H1 (cell line): ENCODE results near the gene MLYCD. TPM values are rescaled to one million over a fixed set of nuclear protein-coding genes. Genes with fewer than 3 reads are reported as not detected.

Experiments
- CTCF ChIA-PET: fragments of 300-600 bp; sonication (Branson Sonifier 250); formaldehyde crosslinking; loops from one replicate; lab custom pipeline; 2021; ENCODE audit not compliant: partially characterized antibody; lab: Charles Lee
- POLR2A ChIA-PET: fragments of 300-600 bp; sonication (Branson Sonifier 250); formaldehyde crosslinking; loops from one replicate; lab custom pipeline; 2021; ENCODE audit warnings: inconsistent platforms; ENCODE audit not compliant: partially characterized antibody; lab: Charles Lee
- DNase-seq, 2 experiments: peaks; one replicate each; pipeline versions ENCODE4 v3.0.0 to v3.0.0-alpha.2; 2010 to 2022; ENCODE audit warnings: low spot score in 2 of 2, low read depth in 1 of 2, mixed read lengths in 1 of 2
- FAIRE-seq: peaks from 2 replicates; lab custom pipeline; 2011; peaks lifted over from hg19 to GRCh38; lab: Jason Lieb, UNC
- H2AFZ ChIP-seq: 2 replicates; pipeline ENCODE4 v1.8.1; 2012; ENCODE audit warnings: low read length, inconsistent platforms
- H2AK5ac ChIP-seq: 2 replicates; pipeline ENCODE4 v1.6.1; 2013; ENCODE audit warnings: low read depth, low read length
- H2BK120ac ChIP-seq: replicated peaks from 2 replicates; pipeline ENCODE3; 2013; ENCODE audit warnings: low read depth, low read length, inconsistent platforms
- H2BK12ac ChIP-seq: 2 replicates; pipeline ENCODE4 v1.6.1; 2013; ENCODE audit warnings: low read depth, low read length
- H2BK15ac ChIP-seq: 2 replicates; pipeline ENCODE4 v1.6.1; 2013; ENCODE audit warnings: low read length
- H2BK20ac ChIP-seq: 2 replicates; pipeline ENCODE4 v1.6.1; 2013; ENCODE audit warnings: low read length
- H2BK5ac ChIP-seq: 2 replicates; pipeline ENCODE4 v1.6.1; 2013; ENCODE audit warnings: low read depth, low read length
- H3K14ac ChIP-seq: 2 replicates; pipeline ENCODE4 v1.6.1; 2013; ENCODE audit warnings: inconsistent platforms; ENCODE audit not compliant: insufficient read length
- H3K18ac ChIP-seq: 2 replicates; pipeline ENCODE4 v1.6.1; 2013; ENCODE audit warnings: low read length; ENCODE audit errors: extremely low read depth
- H3K23ac ChIP-seq: 2 replicates; pipeline ENCODE4 v1.6.1; 2013; ENCODE audit warnings: inconsistent platforms; ENCODE audit not compliant: insufficient read length
- H3K23me2 ChIP-seq: 2 replicates; pipeline ENCODE4 v1.6.1; 2013; ENCODE audit warnings: low read depth, low read length
- H3K27ac ChIP-seq: 2 replicates; pipeline ENCODE4 v1.6.1; 2011; ENCODE audit warnings: low read depth, low read length, inconsistent platforms
- H3K27me3 ChIP-seq, 4 experiments: replicated peaks in 1 of 4; 1 replicate in 1 of 4; 2 replicates in 3 of 4; pipeline versions ENCODE4 v1.6.1 to v1.8.1; 2011 to 2013; ENCODE audit warnings: low read length in 3 of 4, mild to moderate bottlenecking in 3 of 4, inconsistent platforms in 2 of 4, mixed read lengths in 2 of 4, moderate library complexity in 1 of 4; ENCODE audit not compliant: control insufficient read depth in 3 of 4, insufficient read depth in 3 of 4; ENCODE audit errors: extremely low read depth in 1 of 4
- H3K36me3 ChIP-seq, 4 experiments: 2 replicates each; pipeline versions ENCODE4 v1.6.1 to v1.8.1; 2011 to 2013; ENCODE audit warnings: mild to moderate bottlenecking in 4 of 4, low read length in 3 of 4, moderate library complexity in 2 of 4, control low read depth in 1 of 4, inconsistent platforms in 1 of 4; ENCODE audit not compliant: insufficient read depth in 4 of 4, control insufficient read depth in 2 of 4
- H3K4ac ChIP-seq: replicated peaks from 2 replicates; pipeline ENCODE3; 2013; ENCODE audit warnings: low read length, low read depth, mixed read lengths, inconsistent platforms; ENCODE audit not compliant: insufficient read length
- H3K4me1 ChIP-seq, 4 experiments: replicated peaks in 1 of 4; 1 replicate in 1 of 4; 2 replicates in 3 of 4; pipeline versions ENCODE4 v1.6.1 to v1.8.1; 2011 to 2013; ENCODE audit warnings: low read length in 3 of 4, inconsistent platforms in 2 of 4, mixed read lengths in 1 of 4; ENCODE audit not compliant: insufficient read depth in 4 of 4, control insufficient read depth in 3 of 4
- H3K4me2 ChIP-seq, 2 experiments: 2 replicates each; pipeline versions ENCODE4 v1.6.1 to v1.8.1; 2011 to 2013; ENCODE audit warnings: low read depth in 2 of 2, low read length in 2 of 2, control low read depth in 1 of 2, inconsistent platforms in 1 of 2, mild to moderate bottlenecking in 1 of 2; ENCODE audit not compliant: insufficient read depth in 1 of 2
- H3K4me3 ChIP-seq, 4 experiments: fragments of 200-600, 300-600 bp in 1 of 4; sonication (generic), shearing (Covaris generic), sonication (Bioruptor Twin) in 1 of 4; 2 replicates each; pipeline versions ENCODE4 v1.5.1 to v1.8.1; 2011 to 2016; ENCODE audit warnings: low read length in 4 of 4, low read depth in 3 of 4, control low read depth in 2 of 4, inconsistent platforms in 2 of 4, mild to moderate bottlenecking in 2 of 4, mixed read lengths in 1 of 4, moderate library complexity in 1 of 4; ENCODE audit not compliant: insufficient read depth in 2 of 4; ENCODE audit errors: extremely low read depth in 1 of 4
- H3K56ac ChIP-seq: replicated peaks from 2 replicates; pipeline ENCODE3; 2013; ENCODE audit warnings: low read depth, mild to moderate bottlenecking, mixed read lengths, low read length, inconsistent platforms; ENCODE audit not compliant: insufficient read length
- H3K79me1 ChIP-seq: 2 replicates; pipeline ENCODE4 v1.6.1; 2013; ENCODE audit warnings: low read depth, low read length, control low read depth
- H3K79me2 ChIP-seq, 2 experiments: 2 replicates each; pipeline versions ENCODE4 v1.6.1 to v1.8.1; 2012 to 2013; ENCODE audit warnings: low read length in 2 of 2, mild to moderate bottlenecking in 2 of 2, inconsistent platforms in 1 of 2; ENCODE audit not compliant: insufficient read depth in 2 of 2, control insufficient read depth in 1 of 2
- H3K9ac ChIP-seq, 4 experiments: replicated peaks in 1 of 4; 1 replicate in 1 of 4; 2 replicates in 3 of 4; pipeline versions ENCODE4 v1.6.1 to v1.8.1; 2011 to 2013; ENCODE audit warnings: low read depth in 3 of 4, low read length in 3 of 4, control low read depth in 2 of 4, mild to moderate bottlenecking in 2 of 4, moderate library complexity in 2 of 4, inconsistent platforms in 1 of 4; ENCODE audit errors: extremely low read depth in 1 of 4
- H3K9me3 ChIP-seq, 2 experiments: 2 replicates each; pipeline versions ENCODE4 v1.6.1 to v1.8.1; 2012 to 2013; ENCODE audit warnings: mild to moderate bottlenecking in 2 of 2, moderate library complexity in 2 of 2, control low read depth in 1 of 2, inconsistent platforms in 1 of 2, low read depth in 1 of 2, low read length in 1 of 2, mixed read lengths in 1 of 2; ENCODE audit not compliant: insufficient read depth in 2 of 2
- H4K20me1 ChIP-seq, 2 experiments: replicated peaks in 1 of 2; 2 replicates each; pipeline versions ENCODE3 to v1.8.1; 2011 to 2013; ENCODE audit warnings: inconsistent platforms in 2 of 2, low read length in 2 of 2, mild to moderate bottlenecking in 1 of 2; ENCODE audit not compliant: insufficient read depth in 2 of 2, control insufficient read depth in 1 of 2
- H4K5ac ChIP-seq: 2 replicates; pipeline ENCODE4 v1.6.1; 2013; ENCODE audit warnings: low read length, low read depth, mixed read lengths, inconsistent platforms; ENCODE audit not compliant: insufficient read length
- H4K8ac ChIP-seq: 2 replicates; pipeline ENCODE4 v1.8.0; 2013; ENCODE audit warnings: mild to moderate bottlenecking, moderate library complexity, low read length, inconsistent platforms; ENCODE audit not compliant: insufficient read depth; ENCODE audit errors: extremely low read depth
- H4K91ac ChIP-seq: replicated peaks from 2 replicates; pipeline ENCODE3; 2013; ENCODE audit warnings: low read length, mixed read lengths, inconsistent platforms; ENCODE audit not compliant: insufficient read length
- E2F6 ChIP-seq: IDR thresholded peaks from 2 replicates; pipeline ENCODE4 v1.6.1; 2012; ENCODE audit warnings: inconsistent platforms
- JUN ChIP-seq: IDR thresholded peaks from 2 replicates; pipeline ENCODE4 v1.6.1; 2011; ENCODE audit warnings: low read depth, mild to moderate bottlenecking, improper control_type of control experiment, low read length
- RFX5 ChIP-seq: IDR thresholded peaks from 2 replicates; pipeline ENCODE4 v1.6.1; 2011; ENCODE audit warnings: low read depth, low read length, improper control_type of control experiment, borderline replicate concordance
- SIRT6 ChIP-seq: IDR thresholded peaks from one replicate; pipeline ENCODE4 v1.7.1; 2012; ENCODE audit warnings: low read length, inconsistent platforms
- TCF12 ChIP-seq: IDR thresholded peaks from 2 replicates; pipeline ENCODE4 v1.6.1; 2011; ENCODE audit warnings: low read depth, mild to moderate bottlenecking, low read length
- USF2 ChIP-seq: IDR thresholded peaks from 2 replicates; pipeline ENCODE4 v1.6.1; 2011; ENCODE audit warnings: low read length, improper control_type of control experiment
- WGBS, 2 experiments: shearing (Covaris generic) in 1 of 2; methylation state at CpG; one replicate each; pipeline versions ENCODE4 v1.1.6 to v1.1.7; 2013 to 2015; ENCODE audit warnings: low lambda C conversion rate in 2 of 2, mixed read lengths in 2 of 2, inconsistent platforms in 1 of 2, low coverage in 1 of 2, missing lambda C conversion rate in 1 of 2; ENCODE audit not compliant: insufficient replicate concordance in 2 of 2, insufficient coverage in 1 of 2, insufficient read length in 1 of 2; ENCODE audit errors: extremely low coverage in 1 of 2, missing lambda C conversion rate in 1 of 2; 5-methylcytosine and 5-hydroxymethylcytosine counted together
- polyA plus RNA-seq, 7 experiments: library from polyadenylated mRNA; depleted of rRNA in 3 of 7; stranded (reverse) in 5 of 7; unstranded in 2 of 7; fragments of >200 nt in 5 of 7; fragments of 200-250 nt in 2 of 7; gene quantifications; 1 replicate in 5 of 7; 2 replicates in 1 of 7; 4 replicates in 1 of 7; pipeline versions ENCODE4 v1.2.1 to v1.2.3, GENCODE V29; 2011 to 2013; ENCODE audit warnings: missing spikeins in 2 of 7, mixed read lengths in 2 of 7
- total RNA-seq: library from RNA; stranded (reverse); fragmentation: NEBNext Ultra II Directional; extraction: Animal tissue kit (Norgen Biotek cat#: 25700); gene quantifications from 2 replicates; pipeline ENCODE4 v1.2.1, GENCODE V29; 2021

The MLYCD gene
- total and polyA plus RNA-seq, 2 of the 8 experiments (the other 6 are each of a cell fraction or from before 2014, with no cell fraction given), result 3.7 to 7.0 TPM

- Histone ChIP-seq H2BK20ac (peak overlapping the region; percentile 27; the same call in 1 of the 2 replicates), H3K9ac (no peak overlapping the region), H3K56ac (no peak overlapping the region), H2BK5ac (no peak overlapping the region), H4K8ac (no peak overlapping the region), H4K5ac (no peak overlapping the region), H2AFZ (no peak overlapping the region), H2AK5ac (no peak overlapping the region), H2BK12ac (no peak overlapping the region), H3K4me3 (no peak overlapping the region)
- FAIRE-seq, result no peak
- CTCF ChIA-PET, result interaction anchor here (0.6 to 5.9 kb wide), 9 partner anchors 13 to 571 kb away, joined by 3 to 67 read pairs (median 4); no protein-coding TSS in a partner anchor
- no peak for TF ChIP-seq RFX5
- TF ChIP-seq E2F6, result no peak
- TF ChIP-seq TCF12, result no peak
- no peak for TF ChIP-seq USF2
- TF ChIP-seq JUN, result no peak
- TF ChIP-seq SIRT6, result no peak
- TF ChIP-seq, all 59 proteins: peak for 0
- peaks cover 0 to 3% of the 10 kb centered on the region in 2 experiments; a peak in 1 of 4 replicates for H3K9me3 ChIP-seq
- H3K23ac ChIP-seq, result no peak overlapping the region
- no peak overlapping the region for H3K4me2 ChIP-seq
- no peak overlapping the region for H4K91ac ChIP-seq
- WGBS, 2 experiments, result 90% methylated on average over 4 of the region's 4 CpGs; no CpG with 5 or more reads in 1 of the 2 experiments
- H3K79me2 ChIP-seq, result no peaks in the 10 kb centered on the region
- H3K14ac ChIP-seq, result no peak overlapping the region
- no peaks in the 10 kb centered on the region for H3K79me1 ChIP-seq
- H3K23me2 ChIP-seq, result no peaks in the 10 kb centered on the region
- DNase-seq, result no peak
- no peaks in the 10 kb centered on the region for H3K4me1 ChIP-seq
- H2BK15ac ChIP-seq, result no peak overlapping the region
- no peak overlapping the region for H3K18ac ChIP-seq
- H3K27me3 ChIP-seq, result no peaks in the 10 kb centered on the region
- no peak overlapping the region for H3K27ac ChIP-seq
- no peak overlapping the region for H2BK120ac ChIP-seq
- POLR2A ChIA-PET, result interaction anchor here (1.9 kb wide), 1 partner anchor 46 kb away, joined by 6 read pairs; no protein-coding TSS in a partner anchor
- no peak overlapping the region for H3K4ac ChIP-seq
- H4K20me1 ChIP-seq, result no peaks in the 10 kb centered on the region
- no peaks in the 10 kb centered on the region for H3K36me3 ChIP-seq
These were observed 10.3 kb upstream of the MLYCD start for GRCh38 chr16:83888672-83889044.
